Vagina (tissue), 2 donors: Measurements from ENCODE around the gene ERBB4. TPM values are rescaled to one million over a fixed set of nuclear protein-coding genes. Genes with fewer than 3 reads are reported as not detected.

ENCODE experiments used
- DNase-seq, 2 donors: peaks; one replicate each; pipeline ENCODE4 v3.0.0-alpha.2; 2017; ENCODE audit errors: extremely low spot score in 2 of 2
- H3K27ac ChIP-seq: fragments of 200-600 bp; sonication (generic); one replicate; pipeline ENCODE4 v1.5.1; 2019
- H3K27me3 ChIP-seq: fragments of 200-600 bp; sonication (generic); one replicate; pipeline ENCODE4 v1.5.1; 2019
- H3K36me3 ChIP-seq, 2 donors: fragments of 200-600 bp; sonication (generic); one replicate each; pipeline ENCODE4 v1.5.1; 2017 to 2019
- H3K4me1 ChIP-seq: fragments of 200-600 bp; sonication (generic); one replicate; pipeline ENCODE4 v1.5.1; 2019
- H3K4me3 ChIP-seq, 2 donors: fragments of 200-600 bp; sonication (generic); 1 replicate in 1 of 2; 2 replicates in 1 of 2; pipeline ENCODE4 v1.5.1; 2016 to 2019
- H3K9me3 ChIP-seq: fragments of 200-600 bp; sonication (generic); one replicate; pipeline ENCODE4 v1.5.1; 2019
- POLR2A ChIP-seq, 2 donors: fragments of 450-650 bp; IDR thresholded peaks; one replicate each; pipeline ENCODE4 v1.6.1; 2017; ENCODE audit warnings: antibody characterized with exemption in 2 of 2, mild to moderate bottlenecking in 2 of 2, moderate library complexity in 2 of 2
- POLR2AphosphoS5 ChIP-seq, 2 donors: sonication (generic); formaldehyde crosslinking; IDR thresholded peaks; one replicate each; pipeline ENCODE4 v1.9.0; 2017; ENCODE audit warnings: antibody characterized with exemption in 2 of 2, mild to moderate bottlenecking in 2 of 2, low read depth in 1 of 2; ENCODE audit not compliant: insufficient read depth in 1 of 2
- intact Hi-C: fragments of 100-400 bp; cut with DNase I; formaldehyde crosslinking; loops from one replicate; pipeline ENCODE4 v1.15.1; 2023
- total RNA-seq: library from RNA; depleted of rRNA; stranded (reverse); fragments of >200 nt; gene quantifications from one replicate; pipeline ENCODE4 v1.2.3, GENCODE V29; 2016
- TF ChIP-seq, protein P1 (sequence below), 3 experiments: fragments of 450-650 bp in 2 of 3; fragments of 200-600 bp in 1 of 3; sonication (generic) in 1 of 3; IDR thresholded peaks; one replicate each; pipeline ENCODE4 v1.5.1; 2017 to 2019; ENCODE audit warnings: antibody characterized with exemption in 3 of 3, mild to moderate bottlenecking in 2 of 3, moderate library complexity in 2 of 3

Gene ERBB4
- total RNA-seq, 1 donor from 2014 or later: 0.25 TPM

DNA sequence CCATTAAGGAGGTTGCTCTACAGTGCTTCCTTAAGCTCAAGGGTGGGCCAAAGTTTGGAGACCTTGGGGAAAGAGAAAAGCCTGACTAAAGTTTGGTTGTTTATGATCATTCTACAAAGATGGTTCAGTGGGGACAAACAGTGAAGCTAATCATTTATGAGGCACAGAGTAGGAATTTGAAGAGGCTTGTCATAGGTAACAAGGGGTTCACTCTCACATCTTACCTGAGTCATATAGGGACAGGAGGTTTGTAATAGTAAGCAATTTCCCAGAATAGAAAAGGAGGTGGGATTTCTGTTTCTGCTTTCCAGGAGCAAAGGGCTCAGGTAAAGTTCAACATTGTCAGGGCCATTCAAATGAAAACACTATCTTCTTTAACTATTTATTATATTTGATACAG, 1194.3 kb downstream of the ERBB4 start:
- H3K27me3 ChIP-seq: no peaks in the 10 kb centered on the region
- no peaks in the 10 kb centered on the region for H3K36me3 ChIP-seq
- TF ChIP-seq POLR2A (IDR thresholded peaks at IDR 0.05) (no peak), POLR2AphosphoS5 (IDR thresholded peaks at IDR 0.05; ENCODE audit: insufficient read depth in 1 of 2, low read depth in 1 of 2) (no peak)
- TF ChIP-seq, protein P1, sequence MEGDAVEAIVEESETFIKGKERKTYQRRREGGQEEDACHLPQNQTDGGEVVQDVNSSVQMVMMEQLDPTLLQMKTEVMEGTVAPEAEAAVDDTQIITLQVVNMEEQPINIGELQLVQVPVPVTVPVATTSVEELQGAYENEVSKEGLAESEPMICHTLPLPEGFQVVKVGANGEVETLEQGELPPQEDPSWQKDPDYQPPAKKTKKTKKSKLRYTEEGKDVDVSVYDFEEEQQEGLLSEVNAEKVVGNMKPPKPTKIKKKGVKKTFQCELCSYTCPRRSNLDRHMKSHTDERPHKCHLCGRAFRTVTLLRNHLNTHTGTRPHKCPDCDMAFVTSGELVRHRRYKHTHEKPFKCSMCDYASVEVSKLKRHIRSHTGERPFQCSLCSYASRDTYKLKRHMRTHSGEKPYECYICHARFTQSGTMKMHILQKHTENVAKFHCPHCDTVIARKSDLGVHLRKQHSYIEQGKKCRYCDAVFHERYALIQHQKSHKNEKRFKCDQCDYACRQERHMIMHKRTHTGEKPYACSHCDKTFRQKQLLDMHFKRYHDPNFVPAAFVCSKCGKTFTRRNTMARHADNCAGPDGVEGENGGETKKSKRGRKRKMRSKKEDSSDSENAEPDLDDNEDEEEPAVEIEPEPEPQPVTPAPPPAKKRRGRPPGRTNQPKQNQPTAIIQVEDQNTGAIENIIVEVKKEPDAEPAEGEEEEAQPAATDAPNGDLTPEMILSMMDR (IDR thresholded peaks at IDR 0.05): no peak
- H3K4me3 ChIP-seq: no peak overlapping the region
- no peaks in the 10 kb centered on the region for H3K4me1 ChIP-seq
- H3K9me3 ChIP-seq: no peaks in the 10 kb centered on the region
- no peak for DNase-seq
- no peak overlapping the region for H3K27ac ChIP-seq
- intact Hi-C loops: no loop called here

GRCh38 chr2:211333377-211333776, 1205.2 kb downstream of the ERBB4 start:
- Histone ChIP-seq H3K4me1 (no peaks in the 10 kb centered on the region), H3K27ac (no peak overlapping the region), H3K4me3 (no peak overlapping the region), H3K9me3 (no peaks in the 10 kb centered on the region), H3K36me3 (no peaks in the 10 kb centered on the region), H3K27me3 (no peaks in the 10 kb centered on the region)
- TF ChIP-seq POLR2A (IDR thresholded peaks at IDR 0.05) (no peak), POLR2AphosphoS5 (IDR thresholded peaks at IDR 0.05; ENCODE audit: insufficient read depth in 1 of 2, low read depth in 1 of 2) (no peak)
- TF ChIP-seq, protein P1 (IDR thresholded peaks at IDR 0.05): no peak
- intact Hi-C loops: no loop called here
- no peak for DNase-seq

GRCh38 chr2:211331736-211332135, 1206.9 kb downstream of the ERBB4 start:
- no peaks in the 10 kb centered on the region for H3K4me1 ChIP-seq

GRCh38 chr2:211329882-211330281, 1208.7 kb downstream of the ERBB4 start:
- H3K9me3 ChIP-seq: no peaks in the 10 kb centered on the region
- no peak for DNase-seq
- H3K27ac ChIP-seq: no peak overlapping the region
- TF ChIP-seq, protein P1 (IDR thresholded peaks at IDR 0.05): no peak
- intact Hi-C loops: no loop called here
- H3K27me3 ChIP-seq: no peaks in the 10 kb centered on the region
- no peaks in the 10 kb centered on the region for H3K4me1 ChIP-seq
- no peaks in the 10 kb centered on the region for H3K36me3 ChIP-seq
- no peak overlapping the region for H3K4me3 ChIP-seq

More at GRCh38 chr2:211331736-211332135, 1206.9 kb downstream of the ERBB4 start:
- no peak for DNase-seq
- H3K9me3 ChIP-seq: no peaks in the 10 kb centered on the region
- no peak overlapping the region for H3K4me3 ChIP-seq
- TF ChIP-seq, protein P1 (IDR thresholded peaks at IDR 0.05): no peak
- TF ChIP-seq POLR2AphosphoS5 (IDR thresholded peaks at IDR 0.05; ENCODE audit: insufficient read depth in 1 of 2, low read depth in 1 of 2): no peak
- no peak for TF ChIP-seq POLR2A (IDR thresholded peaks at IDR 0.05)
- H3K27ac ChIP-seq: no peak overlapping the region
- intact Hi-C loops: no loop called here
- no peaks in the 10 kb centered on the region for H3K27me3 ChIP-seq
- H3K36me3 ChIP-seq: no peaks in the 10 kb centered on the region

GRCh38 chr2:211329421-211329820, 1209.2 kb downstream of the ERBB4 start:
- intact Hi-C loops: no loop called here
- Histone ChIP-seq H3K36me3 (no peaks in the 10 kb centered on the region), H3K4me3 (no peak overlapping the region), H3K27ac (no peak overlapping the region), H3K27me3 (no peaks in the 10 kb centered on the region), H3K9me3 (no peaks in the 10 kb centered on the region), H3K4me1 (no peaks in the 10 kb centered on the region)
- TF ChIP-seq POLR2A (IDR thresholded peaks at IDR 0.05) (no peak), POLR2AphosphoS5 (IDR thresholded peaks at IDR 0.05; ENCODE audit: insufficient read depth in 1 of 2, low read depth in 1 of 2) (no peak)
- TF ChIP-seq, protein P1 (IDR thresholded peaks at IDR 0.05): no peak
- DNase-seq: no peak
